ENCODE data around the gene AP3B1.

DNA sequence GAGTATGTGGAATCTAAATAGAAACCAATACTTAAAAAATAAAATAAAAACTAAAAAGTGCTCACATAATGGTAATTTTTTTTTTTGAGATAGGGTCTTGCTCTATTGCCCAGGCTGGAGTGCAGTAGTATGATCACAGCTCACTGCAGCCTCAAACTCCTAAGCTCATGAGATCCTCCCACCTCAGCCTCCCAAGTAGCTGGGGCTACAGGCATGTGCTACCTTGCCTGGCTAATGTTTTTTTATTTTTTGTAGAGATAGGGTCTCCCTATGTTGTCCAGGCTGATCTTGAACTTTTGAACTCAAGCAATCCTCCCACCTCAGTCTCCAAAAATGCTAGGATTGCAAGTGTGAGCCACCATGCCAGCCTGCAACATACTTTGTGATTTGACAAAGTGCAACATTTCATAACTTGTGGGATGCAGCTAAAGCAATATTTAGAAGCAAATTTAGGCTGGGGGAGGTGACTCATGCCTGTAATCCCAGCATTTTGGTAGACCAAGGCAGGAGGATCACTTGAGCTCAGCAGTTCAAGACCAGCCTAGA, 18.4 kb downstream of the AP3B1 start:
- TF ChIP-seq, protein P1, sequence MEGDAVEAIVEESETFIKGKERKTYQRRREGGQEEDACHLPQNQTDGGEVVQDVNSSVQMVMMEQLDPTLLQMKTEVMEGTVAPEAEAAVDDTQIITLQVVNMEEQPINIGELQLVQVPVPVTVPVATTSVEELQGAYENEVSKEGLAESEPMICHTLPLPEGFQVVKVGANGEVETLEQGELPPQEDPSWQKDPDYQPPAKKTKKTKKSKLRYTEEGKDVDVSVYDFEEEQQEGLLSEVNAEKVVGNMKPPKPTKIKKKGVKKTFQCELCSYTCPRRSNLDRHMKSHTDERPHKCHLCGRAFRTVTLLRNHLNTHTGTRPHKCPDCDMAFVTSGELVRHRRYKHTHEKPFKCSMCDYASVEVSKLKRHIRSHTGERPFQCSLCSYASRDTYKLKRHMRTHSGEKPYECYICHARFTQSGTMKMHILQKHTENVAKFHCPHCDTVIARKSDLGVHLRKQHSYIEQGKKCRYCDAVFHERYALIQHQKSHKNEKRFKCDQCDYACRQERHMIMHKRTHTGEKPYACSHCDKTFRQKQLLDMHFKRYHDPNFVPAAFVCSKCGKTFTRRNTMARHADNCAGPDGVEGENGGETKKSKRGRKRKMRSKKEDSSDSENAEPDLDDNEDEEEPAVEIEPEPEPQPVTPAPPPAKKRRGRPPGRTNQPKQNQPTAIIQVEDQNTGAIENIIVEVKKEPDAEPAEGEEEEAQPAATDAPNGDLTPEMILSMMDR (IDR thresholded peaks at IDR 0.05; ENCODE audit: insufficient read depth, low read length, poor library complexity, severe bottlenecking) = no peak
- TF ChIP-seq EZH2phosphoT487 (conservative IDR thresholded peaks at IDR 0.05; ENCODE audit: low read length) = no peak

Data from SU-DHL-6 (cell line).